RWPE2 (cell line): ENCODE data around the gene OR4D5.

Experiments
- ATAC-seq: fragments of 200-7000 bp; cut with Tn5 transposase; 3 replicates; pipeline ENCODE4 v1.9.1; 2021; ENCODE audit warnings: low read depth
- DNase-seq: peaks from one replicate; pipeline ENCODE4 v3.0.0-alpha.2; 2020; ENCODE audit warnings: low spot score
- H3K27ac ChIP-seq: fragments of 450-650 bp; 2 replicates; pipeline ENCODE4 v1.5.1; 2017; ENCODE audit warnings: mild to moderate bottlenecking; ENCODE audit not compliant: poor library complexity, severe bottlenecking
- H3K27me3 ChIP-seq: fragments of 250-450 bp; sonication (Bioruptor Pico); 2 replicates; pipeline ENCODE4 v1.5.1; 2021; ENCODE audit warnings: mild to moderate bottlenecking, moderate library complexity; ENCODE audit not compliant: insufficient read depth, poor library complexity, severe bottlenecking
- H3K36me3 ChIP-seq: fragments of 250-450 bp; sonication (Bioruptor Pico); 2 replicates; pipeline ENCODE4 v1.5.1; 2020; ENCODE audit warnings: low read depth, mild to moderate bottlenecking, moderate library complexity
- H3K4me1 ChIP-seq: fragments of 250-450 bp; sonication (Bioruptor Pico); 2 replicates; pipeline ENCODE4 v1.5.1; 2021; ENCODE audit warnings: mild to moderate bottlenecking, moderate library complexity; ENCODE audit not compliant: insufficient read depth, poor library complexity, severe bottlenecking
- H3K4me3 ChIP-seq: fragments of 250-450 bp; sonication (Bioruptor Pico); 2 replicates; pipeline ENCODE4 v1.5.1; 2021; ENCODE audit warnings: mild to moderate bottlenecking, moderate library complexity; ENCODE audit not compliant: severe bottlenecking
- H3K9me3 ChIP-seq: fragments of 250-450 bp; sonication (Bioruptor Pico); 2 replicates; pipeline ENCODE4 v1.5.1; 2021; ENCODE audit warnings: mild to moderate bottlenecking, moderate library complexity; ENCODE audit not compliant: severe bottlenecking
- CTCF ChIP-seq: fragments of 450-650 bp; IDR thresholded peaks from one replicate; pipeline ENCODE4 v1.5.1; 2017; ENCODE audit warnings: mild to moderate bottlenecking, moderate library complexity; ENCODE audit not compliant: poor library complexity, severe bottlenecking

The OR4D5 gene

GRCh38 chr11:123976770-123977560 is 37.5 kb downstream of the OR4D5 start:
- no peak for TF ChIP-seq CTCF
- Histone ChIP-seq H3K27ac (peak overlapping the region; percentile 57), H3K9me3 (no peaks in the 10 kb centered on the region), H3K36me3 (no peaks in the 10 kb centered on the region), H3K27me3 (no peaks in the 10 kb centered on the region), H3K4me1 (peaks cover 44% of the 10 kb centered on the region), H3K4me3 (no peak overlapping the region)
- DNase-seq (no peak), ATAC-seq (no peak)

- no peak for TF ChIP-seq CTCF
- no peaks in the 10 kb centered on the region for H3K9me3 ChIP-seq
- H3K4me3 ChIP-seq, result no peak within 1 kb of the TSS
- peak within 1 kb of the TSS; percentile 57 for H3K27ac ChIP-seq
- peaks cover 43% of the 10 kb centered on the region for H3K4me1 ChIP-seq
- H3K27me3 ChIP-seq, result no peaks in the 10 kb centered on the region
- no peaks in the 10 kb centered on the region for H3K36me3 ChIP-seq
- no peak for DNase-seq
- peak; percentile 67 for ATAC-seq
Measured at GRCh38 chr11:123977731-123978347, 38.4 kb downstream of the OR4D5 start, which contains the start of gene OR10S1. Gene OR10S1 (minus strand): TSS chr11:123977781. CDS start chr11:123977664, 117 bp downstream.

- H3K27ac ChIP-seq, result no peak overlapping the region
- DNase-seq, result no peak
- H3K9me3 ChIP-seq, result no peaks in the 10 kb centered on the region
- peaks cover 30% of the 10 kb centered on the region for H3K4me1 ChIP-seq
- ATAC-seq, result no peak
- no peak overlapping the region for H3K4me3 ChIP-seq
- H3K27me3 ChIP-seq, result no peaks in the 10 kb centered on the region
- TF ChIP-seq CTCF, result no peak
- H3K36me3 ChIP-seq, result no peaks in the 10 kb centered on the region
Measured at GRCh38 chr11:123979311-123979710, 39.9 kb downstream of the OR4D5 start.
